Gastrocnemius medialis (tissue), 4 donors: Measurements from ENCODE around the gene RC3H2.

Experiments
- CTCF ChIP-seq, 5 experiments: fragments of 450-650 bp in 3 of 5; fragments of 200-600 bp in 2 of 5; sonication (generic) in 2 of 5; IDR thresholded peaks in 4 of 5; conservative IDR thresholded peaks in 1 of 5; 1 replicate in 4 of 5; 2 replicates in 1 of 5; pipeline ENCODE4 v1.5.1; 2016 to 2019; ENCODE audit warnings: antibody characterized with exemption in 5 of 5, mild to moderate bottlenecking in 3 of 5, moderate library complexity in 3 of 5
- POLR2A ChIP-seq, 2 donors: fragments of 450-650 bp; IDR thresholded peaks; one replicate each; pipeline ENCODE4 v1.6.1; 2017; ENCODE audit warnings: antibody characterized with exemption in 2 of 2, mild to moderate bottlenecking in 2 of 2, moderate library complexity in 2 of 2

GRCh38 chr9:122800066-122801060 lies 104.8 kb downstream of the RC3H2 start, which contains the start of gene OR1K1:
- TF ChIP-seq CTCF (IDR thresholded peaks at IDR 0.05 in 4 of 5, conservative IDR thresholded peaks at IDR 0.05 in 1 of 5), result no peak
- no peak for TF ChIP-seq POLR2A (IDR thresholded peaks at IDR 0.05)
